Measurements from ENCODE around the gene CCDC91.

The CCDC91 gene

DNA sequence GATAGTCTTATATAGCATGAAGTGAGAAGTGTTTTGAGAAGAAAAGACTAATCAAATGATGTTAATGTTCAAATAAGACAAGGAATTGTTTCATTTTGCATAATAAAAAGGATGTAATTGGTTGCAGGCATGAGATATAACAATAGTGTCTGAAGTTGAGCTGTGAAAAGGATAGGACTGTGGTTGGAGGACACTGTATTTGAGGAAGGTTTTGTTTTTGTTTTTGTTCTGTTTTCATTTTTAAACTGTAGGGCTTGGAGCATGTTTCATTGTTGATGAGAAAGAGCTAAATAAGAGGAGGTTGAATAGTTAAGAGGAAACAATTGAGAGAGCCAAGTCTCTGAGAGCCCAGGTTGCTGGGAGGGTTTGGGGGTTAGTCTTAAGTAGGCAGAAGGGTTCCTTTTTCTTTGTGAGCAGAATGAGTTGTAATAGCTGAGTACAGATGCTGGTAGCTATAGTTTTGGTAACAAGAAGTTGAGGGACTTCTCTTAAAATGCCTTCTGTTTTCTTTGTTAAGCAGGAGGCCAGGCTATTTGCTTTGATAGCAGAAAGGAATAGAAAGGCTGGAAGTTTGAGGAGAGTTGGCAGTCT lies 58.4 kb downstream of the CCDC91 start:
- TF ChIP-seq, protein P1, sequence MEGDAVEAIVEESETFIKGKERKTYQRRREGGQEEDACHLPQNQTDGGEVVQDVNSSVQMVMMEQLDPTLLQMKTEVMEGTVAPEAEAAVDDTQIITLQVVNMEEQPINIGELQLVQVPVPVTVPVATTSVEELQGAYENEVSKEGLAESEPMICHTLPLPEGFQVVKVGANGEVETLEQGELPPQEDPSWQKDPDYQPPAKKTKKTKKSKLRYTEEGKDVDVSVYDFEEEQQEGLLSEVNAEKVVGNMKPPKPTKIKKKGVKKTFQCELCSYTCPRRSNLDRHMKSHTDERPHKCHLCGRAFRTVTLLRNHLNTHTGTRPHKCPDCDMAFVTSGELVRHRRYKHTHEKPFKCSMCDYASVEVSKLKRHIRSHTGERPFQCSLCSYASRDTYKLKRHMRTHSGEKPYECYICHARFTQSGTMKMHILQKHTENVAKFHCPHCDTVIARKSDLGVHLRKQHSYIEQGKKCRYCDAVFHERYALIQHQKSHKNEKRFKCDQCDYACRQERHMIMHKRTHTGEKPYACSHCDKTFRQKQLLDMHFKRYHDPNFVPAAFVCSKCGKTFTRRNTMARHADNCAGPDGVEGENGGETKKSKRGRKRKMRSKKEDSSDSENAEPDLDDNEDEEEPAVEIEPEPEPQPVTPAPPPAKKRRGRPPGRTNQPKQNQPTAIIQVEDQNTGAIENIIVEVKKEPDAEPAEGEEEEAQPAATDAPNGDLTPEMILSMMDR (IDR thresholded peaks at IDR 0.05; ENCODE audit: insufficient read depth, low read length, poor library complexity, severe bottlenecking) = no peak
- TF ChIP-seq EZH2phosphoT487 (conservative IDR thresholded peaks at IDR 0.05; ENCODE audit: low read length) = no peak
- H4K20me1 ChIP-seq (ENCODE audit: low read depth, low read length) = 0 out of 2 replicates have a peak, but pooled peaks cover 3% of the 10 kb centered on the region
- no peak overlapping the region for H3K27ac ChIP-seq (ENCODE audit: low read depth, low read length)
- no peak overlapping the region for H3K4me3 ChIP-seq (ENCODE audit: insufficient read depth, low read length, poor library complexity, severe bottlenecking)
- H3K79me2 ChIP-seq (ENCODE audit: insufficient read depth, low read length) = no peaks in the 10 kb centered on the region; the same call in 1 of the 2 replicates
- H3K27me3 ChIP-seq (ENCODE audit: low read length) = no peaks in the 10 kb centered on the region
- no peaks in the 10 kb centered on the region for H3K36me3 ChIP-seq (ENCODE audit: low read length)
- no peaks in the 10 kb centered on the region for H3F3A ChIP-seq (ENCODE audit: insufficient read depth)
- H3K9ac ChIP-seq (ENCODE audit: low read length) = no peak overlapping the region
- H3K9me3 ChIP-seq (ENCODE audit: insufficient read depth, low read length) = no peaks in the 10 kb centered on the region
- no peak overlapping the region for H2AFZ ChIP-seq (ENCODE audit: low read depth, low read length, severe bottlenecking)
- no peak overlapping the region for H3K4me2 ChIP-seq (ENCODE audit: low read depth, low read length, poor library complexity, severe bottlenecking)
- H3K9me2 ChIP-seq (replicated peaks; ENCODE audit: insufficient read depth, low read length) = no peaks in the 10 kb centered on the region

DNA sequence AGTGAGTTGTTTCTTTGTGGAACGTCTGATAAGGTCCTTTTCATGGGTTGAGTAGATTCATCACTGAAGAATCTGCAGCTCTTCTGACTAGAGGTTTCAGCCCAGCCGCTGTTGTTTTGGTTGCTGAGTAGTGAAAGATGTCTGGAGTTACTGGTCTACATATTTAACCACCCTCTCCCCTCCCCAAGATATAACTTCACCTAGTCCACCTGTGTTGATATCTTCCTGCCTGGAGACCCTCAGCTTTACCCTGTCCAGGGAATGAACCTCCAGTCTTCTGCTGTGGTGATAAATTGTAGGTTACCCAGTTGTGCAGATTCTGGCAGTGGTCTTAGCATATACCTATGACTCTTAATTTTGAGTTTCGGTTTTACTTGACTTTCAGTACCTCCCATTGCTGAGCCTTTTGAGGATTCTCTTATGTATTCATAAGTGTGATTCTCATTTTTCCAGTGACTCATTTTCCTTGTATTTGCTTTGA lies 62.9 kb downstream of the CCDC91 start:
- Histone ChIP-seq H3K9me2 (replicated peaks; ENCODE audit: insufficient read depth, low read length) (no peaks in the 10 kb centered on the region), H4K20me1 (ENCODE audit: low read depth, low read length) (0 out of 2 replicates have a peak, but pooled peaks cover 3% of the 10 kb centered on the region), H3K4me3 (ENCODE audit: insufficient read depth, low read length, poor library complexity, severe bottlenecking) (no peak overlapping the region), H3K27ac (ENCODE audit: low read depth, low read length) (no peak overlapping the region), H2AFZ (ENCODE audit: low read depth, low read length, severe bottlenecking) (no peak overlapping the region), H3K27me3 (ENCODE audit: low read length) (no peaks in the 10 kb centered on the region), H3K36me3 (ENCODE audit: low read length) (0 out of 2 replicates have a peak, but pooled peaks cover 6% of the 10 kb centered on the region), H3K79me2 (ENCODE audit: insufficient read depth, low read length) (no peaks in the 10 kb centered on the region; the same call in 1 of the 2 replicates), H3F3A (ENCODE audit: insufficient read depth) (no peaks in the 10 kb centered on the region), H3K4me2 (ENCODE audit: low read depth, low read length, poor library complexity, severe bottlenecking) (no peak overlapping the region), H3K9me3 (ENCODE audit: insufficient read depth, low read length) (no peaks in the 10 kb centered on the region), H3K9ac (ENCODE audit: low read length) (no peak overlapping the region)
- TF ChIP-seq, protein P1 (IDR thresholded peaks at IDR 0.05; ENCODE audit: insufficient read depth, low read length, poor library complexity, severe bottlenecking) = no peak
- TF ChIP-seq EZH2phosphoT487 (conservative IDR thresholded peaks at IDR 0.05; ENCODE audit: low read length) = no peak

DNA sequence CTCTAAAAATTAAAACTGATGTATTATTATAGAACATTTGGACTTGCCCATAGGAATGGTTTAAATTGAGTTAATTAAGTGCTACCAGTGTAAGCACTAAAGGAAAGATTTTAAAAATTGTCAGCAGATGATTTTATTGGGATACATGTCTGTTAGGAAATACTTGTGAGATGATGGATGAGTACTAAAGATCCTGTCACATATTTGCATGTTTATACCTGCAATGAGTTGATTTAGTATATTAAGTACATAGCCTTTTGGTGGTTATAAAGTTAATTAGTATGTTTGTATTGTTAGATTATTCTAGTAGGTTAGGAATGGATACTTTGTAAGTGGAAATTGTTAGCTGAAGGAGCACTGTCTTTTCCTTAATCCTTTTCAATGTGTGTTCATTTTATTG lies 67.2 kb downstream of the CCDC91 start:
- H4K20me1 ChIP-seq (ENCODE audit: low read depth, low read length) = no peaks in the 10 kb centered on the region
- TF ChIP-seq EZH2phosphoT487 (conservative IDR thresholded peaks at IDR 0.05; ENCODE audit: low read length) = no peak
- TF ChIP-seq, protein P1 (IDR thresholded peaks at IDR 0.05; ENCODE audit: insufficient read depth, low read length, poor library complexity, severe bottlenecking) = no peak
- H2AFZ ChIP-seq (ENCODE audit: low read depth, low read length, severe bottlenecking) = no peak overlapping the region
- H3K9ac ChIP-seq (ENCODE audit: low read length) = no peak overlapping the region
- H3F3A ChIP-seq (ENCODE audit: insufficient read depth) = no peaks in the 10 kb centered on the region
- H3K27me3 ChIP-seq (ENCODE audit: low read length) = no peaks in the 10 kb centered on the region
- H3K79me2 ChIP-seq (ENCODE audit: insufficient read depth, low read length) = no peaks in the 10 kb centered on the region; the same call in 1 of the 2 replicates
- H3K4me3 ChIP-seq (ENCODE audit: insufficient read depth, low read length, poor library complexity, severe bottlenecking) = no peak overlapping the region
- no peak overlapping the region for H3K27ac ChIP-seq (ENCODE audit: low read depth, low read length)
- H3K4me2 ChIP-seq (ENCODE audit: low read depth, low read length, poor library complexity, severe bottlenecking) = no peak overlapping the region
- no peaks in the 10 kb centered on the region for H3K9me2 ChIP-seq (replicated peaks; ENCODE audit: insufficient read depth, low read length)
- H3K36me3 ChIP-seq (ENCODE audit: low read length) = peaks cover 11% of the 10 kb centered on the region
- H3K9me3 ChIP-seq (ENCODE audit: insufficient read depth, low read length) = no peaks in the 10 kb centered on the region

Measured in SU-DHL-6 (cell line).